Glutamatergic neuron (in vitro differentiated cells): ENCODE measurements around the gene NOTCH3. TPM values are rescaled to one million over a fixed set of nuclear protein-coding genes. Genes with fewer than 3 reads are reported as not detected.

ENCODE experiments used
- DNase-seq: peaks from one replicate; pipeline ENCODE4 v3.0.0; 2022
- H3K27ac Mint-ChIP-seq: one replicate; pipeline ENCODE4 v1.8.0; 2020; ENCODE audit warnings: mild to moderate bottlenecking, mixed read lengths, inconsistent platforms; ENCODE audit not compliant: unreplicated experiment
- H3K27me3 Mint-ChIP-seq: one replicate; pipeline ENCODE4 v1.8.0; 2020; ENCODE audit warnings: mild to moderate bottlenecking, moderate library complexity, mixed read lengths, inconsistent platforms; ENCODE audit not compliant: unreplicated experiment
- H3K36me3 Mint-ChIP-seq: one replicate; pipeline ENCODE4 v1.8.0; 2020; ENCODE audit warnings: mild to moderate bottlenecking, mixed read lengths, inconsistent platforms; ENCODE audit not compliant: unreplicated experiment
- H3K4me1 Mint-ChIP-seq: one replicate; pipeline ENCODE4 v1.8.0; 2020; ENCODE audit warnings: mild to moderate bottlenecking, low read depth, mixed read lengths, inconsistent platforms; ENCODE audit not compliant: unreplicated experiment
- H3K4me3 Mint-ChIP-seq: one replicate; pipeline ENCODE4 v1.8.0; 2020; ENCODE audit warnings: mild to moderate bottlenecking, mixed read lengths, inconsistent platforms; ENCODE audit not compliant: unreplicated experiment
- H3K9me3 Mint-ChIP-seq: one replicate; pipeline ENCODE4 v1.8.0; 2020; ENCODE audit warnings: mild to moderate bottlenecking, moderate library complexity, mixed read lengths, inconsistent platforms; ENCODE audit not compliant: unreplicated experiment
- CTCF ChIP-seq: fragments of 200-600 bp; sonication (generic); IDR thresholded peaks from one replicate; pipeline ENCODE4 v1.5.0; 2021; ENCODE audit not compliant: partially characterized antibody, unreplicated experiment
- total RNA-seq: library from RNA; stranded (reverse); fragmentation: NEBNext Ultra II Directional; extraction: Animal tissue kit (Norgen Biotek cat#: 25700); gene quantifications from one replicate; pipeline ENCODE4 v1.2.1, GENCODE V29; 2021; ENCODE audit not compliant: unreplicated experiment

Gene NOTCH3
- total RNA-seq, 1 donor from 2014 or later: 3.6 TPM

- no peak for DNase-seq
- no peak for TF ChIP-seq CTCF
- Mint-ChIP-seq H3K27ac (no peak overlapping the region), H3K4me1 (no peaks in the 10 kb centered on the region), H3K36me3 (no peaks in the 10 kb centered on the region), H3K27me3 (peaks cover 7% of the 10 kb centered on the region), H3K4me3 (no peak overlapping the region), H3K9me3 (peaks cover 1% of the 10 kb centered on the region)
Observed at GRCh38 chr19:15144046-15144646, 56.6 kb downstream of the NOTCH3 start.

GRCh38 chr19:15142313-15142712 is 58.5 kb downstream of the NOTCH3 start:
- TF ChIP-seq CTCF: no peak
- Mint-ChIP-seq H3K36me3 (peaks cover 6% of the 10 kb centered on the region), H3K4me3 (no peak overlapping the region), H3K27ac (no peak overlapping the region), H3K4me1 (no peaks in the 10 kb centered on the region), H3K27me3 (peaks cover 7% of the 10 kb centered on the region), H3K9me3 (peaks cover 5% of the 10 kb centered on the region)
- no peak for DNase-seq

- H3K9me3 Mint-ChIP-seq: peaks cover 5% of the 10 kb centered on the region
- H3K4me3 Mint-ChIP-seq: no peak overlapping the region
Observed at GRCh38 chr19:15141143-15141542, 59.7 kb downstream of the NOTCH3 start.

GRCh38 chr19:15138427-15138826 is 62.4 kb downstream of the NOTCH3 start:
- peaks cover 4% of the 10 kb centered on the region for H3K27me3 Mint-ChIP-seq
- no peak for TF ChIP-seq CTCF
- H3K27ac Mint-ChIP-seq: no peak overlapping the region
- H3K4me3 Mint-ChIP-seq: no peak overlapping the region
- H3K9me3 Mint-ChIP-seq: peaks cover 6% of the 10 kb centered on the region
- H3K36me3 Mint-ChIP-seq: peaks cover 6% of the 10 kb centered on the region
- no peak for DNase-seq
- no peaks in the 10 kb centered on the region for H3K4me1 Mint-ChIP-seq

More at GRCh38 chr19:15141143-15141542, 59.7 kb downstream of the NOTCH3 start:
- no peak overlapping the region for H3K27ac Mint-ChIP-seq
- H3K27me3 Mint-ChIP-seq: peaks cover 7% of the 10 kb centered on the region
- peaks cover 6% of the 10 kb centered on the region for H3K36me3 Mint-ChIP-seq
- H3K4me1 Mint-ChIP-seq: no peaks in the 10 kb centered on the region
- no peak for DNase-seq
- TF ChIP-seq CTCF: no peak

- DNase-seq: no peak
- no peak overlapping the region for H3K4me3 Mint-ChIP-seq
- peaks cover 6% of the 10 kb centered on the region for H3K36me3 Mint-ChIP-seq
- H3K27me3 Mint-ChIP-seq: peaks cover 4% of the 10 kb centered on the region
- no peak overlapping the region for H3K27ac Mint-ChIP-seq
- TF ChIP-seq CTCF: no peak
- H3K9me3 Mint-ChIP-seq: peaks cover 6% of the 10 kb centered on the region
- no peaks in the 10 kb centered on the region for H3K4me1 Mint-ChIP-seq
Observed at GRCh38 chr19:15137777-15138176, 63.0 kb downstream of the NOTCH3 start.
